Motor neuron (in vitro differentiated cells): ENCODE data around the gene ALPK1. TPM values are rescaled to one million over a fixed set of nuclear protein-coding genes. Genes with fewer than 3 reads are reported as not detected.
A peak's percentile ranks its signal among the peaks of the same experiment; 100 is the strongest.
"Not testable (repeated sequence)": the region's sequence is repeated elsewhere in the genome, so short reads cannot be mapped to it uniquely, and the experiment has no call there.

ENCODE experiments used
- ATAC-seq, 8 experiments: fragments of 200-7000 bp; cut with Tn5 transposase; replicated peaks in 6 of 8; 2 replicates each; pipeline ENCODE4 v1.8.0; 2021; ENCODE audit warnings: mild to moderate bottlenecking in 8 of 8, moderate library complexity in 8 of 8
- H3K27ac ChIP-seq, 2 donors: fragments of 250-450 bp; sonication (Bioruptor Pico); 2 replicates each; pipeline ENCODE4 v1.9.0; 2021; ENCODE audit warnings: antibody characterized with exemption in 2 of 2, mild to moderate bottlenecking in 2 of 2, moderate library complexity in 1 of 2
- H3K4me1 ChIP-seq, 2 donors: fragments of 250-450 bp; sonication (Bioruptor Pico); replicated peaks in 1 of 2; 2 replicates each; pipeline ENCODE4 v1.6.1; 2021; ENCODE audit warnings: antibody characterized with exemption in 2 of 2, mild to moderate bottlenecking in 2 of 2, moderate library complexity in 1 of 2
- H3K4me3 ChIP-seq, 5 donors: fragments of 250-450 bp; sonication (Bioruptor Pico); 2 replicates each; pipeline ENCODE4 v1.9.0; 2021; ENCODE audit warnings: antibody characterized with exemption in 5 of 5, mild to moderate bottlenecking in 5 of 5, moderate library complexity in 4 of 5
- WGBS, 10 experiments: fragments of 450-650 bp; shearing (Covaris generic); methylation state at CpG; one replicate each; pipeline ENCODE4 v1.0.0; 2022; 5-methylcytosine and 5-hydroxymethylcytosine counted together
- in situ Hi-C, 9 experiments: fragments of 400-800 bp; cut with MboI; loops; one replicate each; pipeline ENCODE4 v1.15.0; 2021; ENCODE audit warnings: low sequenced_read_pairs in 9 of 9, low pct_unique_long_range_greater_than_20kb in 2 of 9; ENCODE audit not compliant: unreplicated experiment in 9 of 9
- total RNA-seq, 8 experiments: library from RNA; unstranded; fragments of 300-600 nt; gene quantifications; 2 replicates each; pipeline versions ENCODE4 v1.2.3 to v1.2.4, GENCODE V29; 2022

ALPK1 gene
- total RNA-seq, 8 experiments from 2014 or later: 3.9 to 28.0 (median 14.9) TPM

DNA sequence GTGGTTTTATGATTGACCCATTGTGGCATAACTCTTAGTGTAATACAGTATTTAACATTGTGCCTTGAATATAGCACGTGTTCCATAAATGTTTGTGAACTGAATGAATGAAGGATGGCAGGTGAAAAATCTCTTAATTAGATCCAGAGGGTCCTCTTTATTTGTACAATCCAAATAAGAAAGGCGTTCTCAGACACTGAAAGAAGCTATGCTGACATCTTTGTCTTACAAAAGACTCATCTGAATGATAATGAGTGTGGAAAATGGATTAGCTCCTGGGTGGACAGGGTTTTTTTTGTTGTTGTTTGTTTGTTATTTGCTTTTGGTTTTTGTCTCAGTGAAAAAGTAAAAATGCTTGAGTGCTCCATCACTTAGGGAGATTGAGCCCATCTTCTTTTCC lies 156.2 kb downstream of the ALPK1 start:
- in situ Hi-C loops: no loop called here
- WGBS, 10 experiments: 0 to 47% (median 30%) methylated on average over 1 to 2 of the region's 2 CpGs; no CpG with 5 or more reads in 2 of the 10 experiments
- Histone ChIP-seq H3K4me3 (no peak overlapping the region), H3K4me1 (peaks cover 39 to 40% of the 10 kb centered on the region in 2 donors), H3K27ac (no peak overlapping the region)
- no peak for ATAC-seq

- no peak for ATAC-seq
- Histone ChIP-seq H3K27ac (no peak overlapping the region), H3K4me3 (no peak overlapping the region), H3K4me1 (no peaks in the 10 kb centered on the region)
- in situ Hi-C loops: no loop called here
Measured at GRCh38 chr4:112472318-112472717, 175.1 kb downstream of the ALPK1 start.

DNA sequence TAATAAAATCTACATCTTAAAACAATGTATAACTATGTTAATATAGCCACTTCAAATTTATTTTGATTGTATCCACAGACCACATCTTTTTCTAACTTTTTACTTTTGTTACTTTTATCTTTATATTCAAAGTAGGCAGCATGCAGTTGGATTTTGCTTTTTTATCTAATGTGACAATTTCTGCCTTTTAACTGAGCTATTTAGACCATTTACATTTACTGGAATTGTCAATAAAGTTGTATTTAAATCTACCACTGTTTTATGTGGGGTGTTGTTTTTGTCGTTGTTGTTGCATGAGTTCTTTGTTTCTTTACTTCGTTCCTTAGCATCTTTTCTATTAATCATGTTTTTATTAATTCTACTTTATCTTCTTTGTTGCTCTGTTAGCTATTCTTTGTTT lies 176.8 kb downstream of the ALPK1 start:
- in situ Hi-C loops: no loop called here
- WGBS, 10 experiments: 43 to 100% (median 91%) methylated on average over 2 of the region's 2 CpGs

GRCh38 chr4:112485930-112486329 lies 188.8 kb downstream of the ALPK1 start:
- peak in 4 of 8 experiments; percentile 47 to 70 (median 60) for ATAC-seq
- WGBS, 10 experiments: 45 to 95% (median 59%) methylated on average over 2 to 5 of the region's 5 CpGs; no CpG with 5 or more reads in 3 of the 10 experiments
- H3K4me1 ChIP-seq: no peaks in the 10 kb centered on the region
- in situ Hi-C loops: no loop called here
- no peak overlapping the region for H3K4me3 ChIP-seq
- no peak overlapping the region for H3K27ac ChIP-seq

More for the DNA sequence above, 176.8 kb downstream of the ALPK1 start:
- H3K4me3 ChIP-seq: no peak overlapping the region
- ATAC-seq: no peak
- no peaks in the 10 kb centered on the region for H3K4me1 ChIP-seq
- no peak overlapping the region for H3K27ac ChIP-seq

- WGBS, 10 experiments: 40 to 100% (median 95%) methylated on average over 1 to 3 of the region's 3 CpGs; no CpG with 5 or more reads in 2 of the 10 experiments
- ATAC-seq, H3K4me1 ChIP-seq, in situ Hi-C loops, H3K27ac ChIP-seq, H3K4me3 ChIP-seq: not testable (repeated sequence)
Measured at GRCh38 chr4:112490808-112491207, 193.6 kb downstream of the ALPK1 start.

Other genes starting within 250 kb of the ALPK1 start
- gene FAM241A, start 151.9 kb upstream of the ALPK1 start, total RNA-seq: 1 to 10 TPM in 1 of 8 experiments, under 1 TPM in 7; 0.46 to 2.3 (median 0.71) TPM
- 10 to 100 TPM; 21.1 to 31.4 (median 23.8) TPM for gene AP1AR, start 65.6 kb upstream of the ALPK1 start, total RNA-seq
- 1 to 10 TPM; 1.7 to 8.6 (median 4.6) TPM for gene TIFA, start 11.5 kb upstream of the ALPK1 start, total RNA-seq
- gene NEUROG2, start 218.8 kb downstream of the ALPK1 start, total RNA-seq: 10 to 100 TPM in 4 of 8 experiments, under 1 TPM in 1, not detected in 3; 0.43 to 25.3 (median 13.6) TPM